HEK293 (cell line): ENCODE data around the gene DPY19L1.

Source experiments
- BCL11A ChIP-seq: fragments of 450-650 bp; formaldehyde crosslinking; IDR thresholded peaks from 2 replicates; pipeline ENCODE4 v1.5.1; 2016; ENCODE audit warnings: low read depth, missing biosample characterization, missing genetic modification characterization
- GLIS1 ChIP-seq: fragments of 450-650 bp; formaldehyde crosslinking; IDR thresholded peaks from 2 replicates; pipeline ENCODE4 v1.5.1; 2016; ENCODE audit warnings: missing biosample characterization, missing genetic modification characterization
- HIC1 ChIP-seq: fragments of 450-650 bp; formaldehyde crosslinking; IDR thresholded peaks from 2 replicates; pipeline ENCODE4 v1.5.1; 2016; ENCODE audit warnings: missing biosample characterization, missing genetic modification characterization
- MYNN ChIP-seq: fragments of 450-650 bp; formaldehyde crosslinking; IDR thresholded peaks from 2 replicates; pipeline ENCODE4 v1.5.1; 2016; ENCODE audit warnings: missing biosample characterization, missing genetic modification characterization, borderline replicate concordance
- MZF1 ChIP-seq: fragments of 450-650 bp; formaldehyde crosslinking; IDR thresholded peaks from 2 replicates; pipeline ENCODE4 v1.5.1; 2017; ENCODE audit warnings: missing biosample characterization, missing genetic modification characterization, borderline replicate concordance
- PRDM10 ChIP-seq: fragments of 450-650 bp; formaldehyde crosslinking; IDR thresholded peaks from 2 replicates; pipeline ENCODE4 v1.5.1; 2016; ENCODE audit warnings: missing biosample characterization, missing genetic modification characterization
- SALL2 ChIP-seq: fragments of 450-650 bp; formaldehyde crosslinking; IDR thresholded peaks from 2 replicates; pipeline ENCODE4 v1.5.0; 2017; ENCODE audit warnings: missing biosample characterization, mild to moderate bottlenecking, missing genetic modification characterization, borderline replicate concordance
- ZNF114 ChIP-seq: fragments of 450-650 bp; formaldehyde crosslinking; IDR thresholded peaks from 2 replicates; pipeline ENCODE4 v1.5.0; 2017; ENCODE audit warnings: missing biosample characterization, missing genetic modification characterization
- ZNF121 ChIP-seq: fragments of 450-650 bp; formaldehyde crosslinking; IDR thresholded peaks from 2 replicates; pipeline ENCODE4 v1.5.1; 2016; ENCODE audit warnings: missing biosample characterization, missing genetic modification characterization
- ZNF148 ChIP-seq: fragments of 450-650 bp; formaldehyde crosslinking; IDR thresholded peaks from 2 replicates; pipeline ENCODE4 v1.5.0; 2017; ENCODE audit warnings: missing biosample characterization, missing genetic modification characterization, borderline replicate concordance
- ZNF221 ChIP-seq: fragments of 450-650 bp; formaldehyde crosslinking; IDR thresholded peaks from 2 replicates; pipeline ENCODE4 v1.5.1; 2017; ENCODE audit warnings: missing biosample characterization, missing genetic modification characterization, borderline replicate concordance
- ZNF26 ChIP-seq: fragments of 450-650 bp; formaldehyde crosslinking; IDR thresholded peaks from 2 replicates; pipeline ENCODE4 v1.5.1; 2016; ENCODE audit warnings: missing biosample characterization, missing genetic modification characterization
- ZNF350 ChIP-seq: fragments of 450-650 bp; formaldehyde crosslinking; IDR thresholded peaks from 2 replicates; pipeline ENCODE4 v1.5.0; 2017; ENCODE audit warnings: missing biosample characterization, mild to moderate bottlenecking, missing genetic modification characterization
- ZNF391 ChIP-seq: fragments of 450-650 bp; formaldehyde crosslinking; IDR thresholded peaks from 2 replicates; pipeline ENCODE4 v1.5.1; 2016; ENCODE audit warnings: low read depth, missing biosample characterization, missing genetic modification characterization, borderline replicate concordance
- ZNF48 ChIP-seq: fragments of 450-650 bp; formaldehyde crosslinking; IDR thresholded peaks from 2 replicates; pipeline ENCODE4 v1.5.1; 2016; ENCODE audit warnings: missing biosample characterization, missing genetic modification characterization
- ZNF501 ChIP-seq: fragments of 450-650 bp; formaldehyde crosslinking; IDR thresholded peaks from 2 replicates; pipeline ENCODE4 v1.5.1; 2016; ENCODE audit warnings: missing biosample characterization, missing genetic modification characterization
- ZNF514 ChIP-seq: fragments of 450-650 bp; formaldehyde crosslinking; IDR thresholded peaks from 2 replicates; pipeline ENCODE4 v1.5.1; 2016; ENCODE audit warnings: missing biosample characterization, missing genetic modification characterization
- ZNF596 ChIP-seq: fragments of 450-650 bp; IDR thresholded peaks from 2 replicates; pipeline ENCODE4 v1.5.0; 2018; ENCODE audit warnings: missing biosample characterization, mild to moderate bottlenecking, missing genetic modification characterization, moderate library complexity
- ZNF629 ChIP-seq: fragments of 450-650 bp; formaldehyde crosslinking; IDR thresholded peaks from 2 replicates; pipeline ENCODE4 v1.5.1; 2017; ENCODE audit warnings: missing biosample characterization, missing genetic modification characterization
- ZNF645 ChIP-seq: fragments of 450-650 bp; formaldehyde crosslinking; IDR thresholded peaks from 2 replicates; pipeline ENCODE4; 2016; ENCODE audit warnings: missing biosample characterization, missing genetic modification characterization
- ZNF670 ChIP-seq: fragments of 450-650 bp; formaldehyde crosslinking; IDR thresholded peaks from 2 replicates; pipeline ENCODE4 v1.5.1; 2016; ENCODE audit warnings: missing biosample characterization, missing genetic modification characterization, low read depth
- ZNF704 ChIP-seq: fragments of 450-650 bp; formaldehyde crosslinking; IDR thresholded peaks from 2 replicates; pipeline ENCODE4 v1.5.1; 2016; ENCODE audit warnings: missing biosample characterization, missing genetic modification characterization
- ZNF747 ChIP-seq: fragments of 450-650 bp; formaldehyde crosslinking; IDR thresholded peaks from 2 replicates; pipeline ENCODE4 v1.5.1; 2016; ENCODE audit warnings: missing biosample characterization, missing genetic modification characterization
- ZSCAN18 ChIP-seq: fragments of 450-650 bp; formaldehyde crosslinking; IDR thresholded peaks from 2 replicates; pipeline ENCODE4 v1.5.1; 2016; ENCODE audit warnings: missing biosample characterization, missing genetic modification characterization
- ZSCAN4 ChIP-seq: fragments of 450-650 bp; formaldehyde crosslinking; IDR thresholded peaks from 2 replicates; pipeline ENCODE4 v1.5.1; 2017; ENCODE audit warnings: missing biosample characterization, missing genetic modification characterization

Gene DPY19L1

GRCh38 chr7:35035511-35035961, 1.7 kb downstream of the DPY19L1 start (continued):
- TF ChIP-seq ZNF629 (tag by site-specific recombination) (peak; percentile 68), MZF1 (tag by site-specific recombination) (no peak), ZSCAN18 (tag by site-specific recombination) (no peak), ZNF596 (tag by site-specific recombination) (no peak), ZNF747 (tag by site-specific recombination) (no peak), PRDM10 (tag by site-specific recombination) (no peak), ZSCAN4 (tag by site-specific recombination) (no peak), ZNF514 (tag by site-specific recombination) (no peak), ZNF645 (tag by site-specific recombination) (no peak), MYNN (tag by site-specific recombination) (no peak), BCL11A (tag by site-specific recombination) (no peak), ZNF26 (tag by site-specific recombination) (no peak), ZNF350 (tag by site-specific recombination) (no peak), ZNF48 (no peak), GLIS1 (tag by site-specific recombination) (peak; percentile 88), ZNF114 (tag by site-specific recombination) (no peak), ZNF391 (tag by site-specific recombination) (no peak), ZNF670 (tag by site-specific recombination) (no peak), ZNF501 (tag by site-specific recombination) (no peak), ZNF704 (no peak), ZNF221 (no peak), HIC1 (tag by site-specific recombination) (no peak), ZNF121 (tag by site-specific recombination) (no peak), ZNF148 (tag by site-specific recombination) (no peak), SALL2 (no peak)
